Endothelial cell of umbilical vein (primary cell): Measurements from ENCODE around the gene CPZ.

ENCODE experiments used
- EZH2 ChIP-seq: IDR thresholded peaks from 2 replicates; pipeline ENCODE4 v1.6.1; 2012; ENCODE audit warnings: borderline replicate concordance, low read depth, mild to moderate bottlenecking, moderate library complexity, low read length, inconsistent platforms; ENCODE audit not compliant: severe bottlenecking
- MYC ChIP-seq: IDR thresholded peaks from one replicate; pipeline ENCODE4 v1.6.1; 2011; ENCODE audit warnings: mild to moderate bottlenecking, low read depth, low read length
- TF ChIP-seq, protein P1 (sequence below), 2 donors: IDR thresholded peaks; 1 replicate in 1 of 2; 2 replicates in 1 of 2; pipeline ENCODE4 v1.5.1; 2011; ENCODE audit warnings: low read length in 2 of 2, mild to moderate bottlenecking in 2 of 2, moderate library complexity in 2 of 2, control low read depth in 1 of 2, inconsistent platforms in 1 of 2, low read depth in 1 of 2; ENCODE audit not compliant: insufficient read depth in 1 of 2; ENCODE audit errors: extremely low read depth in 1 of 2

DNA sequence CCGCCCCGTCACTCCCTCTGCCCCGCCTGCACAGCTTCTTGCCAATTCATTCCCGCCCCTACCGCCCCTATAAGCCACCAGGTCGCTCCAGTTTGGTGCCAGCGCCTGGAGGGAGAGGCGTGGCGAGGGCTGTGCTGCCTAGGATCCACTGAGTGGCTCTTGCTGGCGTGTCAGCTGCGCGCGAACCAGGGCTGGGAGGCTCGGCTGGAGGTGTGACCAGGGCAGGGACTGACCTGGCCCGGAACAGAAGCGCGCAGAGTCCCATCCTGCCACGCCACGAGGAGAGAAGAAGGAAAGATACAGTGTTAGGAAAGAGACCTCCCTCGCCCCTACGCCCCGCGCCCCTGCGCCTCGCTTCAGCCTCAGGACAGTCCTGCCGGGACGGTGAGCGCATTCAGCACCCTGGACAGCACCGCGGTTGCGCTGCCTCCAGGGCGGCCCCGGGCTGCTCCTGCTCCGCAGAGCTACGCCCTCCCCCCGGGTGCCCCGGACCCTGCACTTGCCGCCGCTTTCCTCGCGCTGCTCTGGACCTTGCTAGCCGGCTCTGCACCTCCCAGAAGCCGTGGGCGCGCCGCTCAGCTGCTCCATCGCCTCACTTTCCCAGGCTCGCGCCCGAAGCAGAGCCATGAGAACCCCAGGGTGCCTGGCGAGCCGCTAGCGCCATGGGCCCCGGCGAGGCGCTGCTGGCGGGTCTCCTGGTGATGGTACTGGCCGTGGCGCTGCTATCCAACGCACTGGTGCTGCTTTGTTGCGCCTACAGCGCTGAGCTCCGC, 12.1 kb upstream of the CPZ start, which contains the start of gene GPR78:
- no peak for TF ChIP-seq MYC
- TF ChIP-seq, protein P1, sequence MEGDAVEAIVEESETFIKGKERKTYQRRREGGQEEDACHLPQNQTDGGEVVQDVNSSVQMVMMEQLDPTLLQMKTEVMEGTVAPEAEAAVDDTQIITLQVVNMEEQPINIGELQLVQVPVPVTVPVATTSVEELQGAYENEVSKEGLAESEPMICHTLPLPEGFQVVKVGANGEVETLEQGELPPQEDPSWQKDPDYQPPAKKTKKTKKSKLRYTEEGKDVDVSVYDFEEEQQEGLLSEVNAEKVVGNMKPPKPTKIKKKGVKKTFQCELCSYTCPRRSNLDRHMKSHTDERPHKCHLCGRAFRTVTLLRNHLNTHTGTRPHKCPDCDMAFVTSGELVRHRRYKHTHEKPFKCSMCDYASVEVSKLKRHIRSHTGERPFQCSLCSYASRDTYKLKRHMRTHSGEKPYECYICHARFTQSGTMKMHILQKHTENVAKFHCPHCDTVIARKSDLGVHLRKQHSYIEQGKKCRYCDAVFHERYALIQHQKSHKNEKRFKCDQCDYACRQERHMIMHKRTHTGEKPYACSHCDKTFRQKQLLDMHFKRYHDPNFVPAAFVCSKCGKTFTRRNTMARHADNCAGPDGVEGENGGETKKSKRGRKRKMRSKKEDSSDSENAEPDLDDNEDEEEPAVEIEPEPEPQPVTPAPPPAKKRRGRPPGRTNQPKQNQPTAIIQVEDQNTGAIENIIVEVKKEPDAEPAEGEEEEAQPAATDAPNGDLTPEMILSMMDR (IDR thresholded peaks at IDR 0.05; ENCODE audit: extremely low read depth in 1 of 2, insufficient read depth in 1 of 2, low read depth in 1 of 2, low read length in 2 of 2), result no peak
- no peak for TF ChIP-seq EZH2
